Activated T-helper 1 cell treated with anti-CD3 and anti-CD28 coated beads, Interleukin-2, amount 50 U/mL, for 16 hours (primary cell): ENCODE measurements around the gene CCSER1.
"Not testable (repeated sequence)": the region's sequence is repeated elsewhere in the genome, so short reads cannot be mapped to it uniquely, and the experiment has no call there.

Experiments
- DNase-seq, 2 donors: peaks; one replicate each; pipeline ENCODE4 v3.0.0-alpha.2; 2020; ENCODE audit warnings: low read depth in 1 of 2, low spot score in 1 of 2

CCSER1 gene

GRCh38 chr4:90425893-90426292 lies 298.7 kb downstream of the CCSER1 start:
- DNase-seq: no peak

DNA sequence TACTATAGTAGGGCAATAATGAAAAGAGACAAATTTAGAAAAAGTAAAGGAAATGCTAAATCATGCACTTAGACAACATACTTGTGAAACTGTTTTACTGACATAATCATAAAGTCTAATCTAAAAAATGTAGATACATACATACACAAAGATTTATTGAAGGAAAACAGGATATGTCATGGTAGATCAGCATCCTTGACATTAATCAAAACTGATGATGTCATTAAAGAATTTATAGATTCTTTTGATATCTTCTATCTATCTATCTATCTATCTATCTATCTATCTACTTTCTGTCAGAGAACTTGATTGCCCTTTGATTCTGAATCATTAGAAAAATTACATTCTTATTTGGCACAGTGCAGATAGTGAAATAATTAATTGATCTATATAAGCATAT lies 311.3 kb downstream of the CCSER1 start:
- DNase-seq: no peak

DNA sequence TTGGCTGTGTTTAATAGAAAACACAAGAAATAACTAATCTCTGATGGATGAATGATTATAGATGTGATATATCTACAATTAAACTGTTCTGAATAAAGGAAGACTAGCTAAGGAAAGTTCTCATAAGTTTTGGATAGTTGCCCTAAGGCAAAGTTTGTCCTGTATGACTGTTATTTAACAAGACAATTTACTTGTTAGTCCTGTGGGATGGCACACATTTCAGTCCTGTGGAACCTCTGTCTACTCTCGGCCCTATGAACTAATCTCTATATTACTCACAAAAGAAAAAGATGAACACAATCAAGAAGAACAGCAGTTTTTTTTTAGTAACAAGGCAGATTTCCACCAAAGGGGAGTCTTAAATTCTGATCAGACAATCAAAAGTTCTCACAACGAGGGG lies 314.6 kb downstream of the CCSER1 start:
- no peak for DNase-seq

- no peak for DNase-seq
Measured at GRCh38 chr4:90442619-90443018, 315.4 kb downstream of the CCSER1 start.

- DNase-seq: no peak
Measured at GRCh38 chr4:90443231-90443630, 316.0 kb downstream of the CCSER1 start.

GRCh38 chr4:90444904-90445303 lies 317.7 kb downstream of the CCSER1 start:
- no peak for DNase-seq

- no peak for DNase-seq
Measured at GRCh38 chr4:90445380-90445779, 318.2 kb downstream of the CCSER1 start.

DNA sequence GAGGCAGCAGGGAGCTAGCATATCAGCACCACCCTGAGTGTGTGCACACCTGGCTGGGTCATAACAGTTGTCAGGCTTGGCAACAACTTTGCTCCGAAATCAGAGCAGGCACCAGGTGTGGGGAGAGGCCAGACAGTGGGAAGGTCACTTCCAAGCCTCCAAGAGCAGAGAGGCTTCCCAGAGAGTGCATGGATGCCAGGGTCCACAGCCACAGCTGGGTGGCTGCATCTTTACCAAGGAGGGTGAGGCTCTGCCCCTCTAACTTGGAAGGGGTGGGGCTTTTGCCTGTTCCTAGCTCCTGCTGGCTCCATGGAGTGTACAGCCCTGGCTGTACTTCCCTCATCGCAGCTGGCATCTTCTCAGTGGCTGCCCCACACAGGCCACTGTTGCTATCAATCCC lies 322.4 kb downstream of the CCSER1 start:
- DNase-seq: no peak

DNA sequence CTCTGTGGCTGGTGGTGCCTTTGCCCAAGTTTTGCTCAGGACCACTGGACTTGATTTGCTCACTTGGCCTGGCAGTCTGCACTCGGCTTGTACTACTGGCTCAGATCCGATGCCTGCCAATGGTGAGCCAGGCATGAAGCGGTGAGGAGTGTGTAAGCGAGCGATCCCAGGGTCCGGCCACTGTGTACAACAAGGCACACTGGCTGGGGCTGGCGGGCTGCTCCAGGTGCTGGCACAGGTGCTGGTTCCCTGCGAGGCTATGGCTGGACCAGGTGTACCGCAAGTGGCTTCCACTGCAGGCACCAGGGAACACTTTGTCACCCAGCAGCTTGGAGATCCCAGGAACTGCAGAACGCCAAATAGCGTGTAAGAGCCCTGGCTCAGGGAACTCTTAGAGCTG lies 329.7 kb downstream of the CCSER1 start:
- no peak for DNase-seq

DNA sequence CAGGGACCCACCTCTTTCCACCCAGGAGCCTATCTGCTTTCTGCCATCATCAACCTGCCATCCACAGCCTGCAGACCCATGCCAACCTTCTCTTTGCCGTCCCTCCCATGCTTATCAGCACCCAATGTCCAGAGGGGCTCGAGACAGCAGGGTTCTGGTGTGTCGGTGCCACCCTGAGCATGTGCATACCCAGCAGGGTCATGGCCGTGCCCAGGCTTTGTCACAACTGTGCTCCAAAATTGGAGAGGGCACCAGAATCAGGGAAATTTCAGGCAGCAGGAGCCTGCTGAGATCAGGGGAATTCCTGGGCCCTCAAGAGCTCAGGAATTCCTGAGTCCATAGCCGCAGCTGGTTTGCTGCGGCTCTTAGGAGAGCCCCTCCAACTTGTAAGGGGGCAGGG lies 330.6 kb downstream of the CCSER1 start:
- no peak for DNase-seq

DNA sequence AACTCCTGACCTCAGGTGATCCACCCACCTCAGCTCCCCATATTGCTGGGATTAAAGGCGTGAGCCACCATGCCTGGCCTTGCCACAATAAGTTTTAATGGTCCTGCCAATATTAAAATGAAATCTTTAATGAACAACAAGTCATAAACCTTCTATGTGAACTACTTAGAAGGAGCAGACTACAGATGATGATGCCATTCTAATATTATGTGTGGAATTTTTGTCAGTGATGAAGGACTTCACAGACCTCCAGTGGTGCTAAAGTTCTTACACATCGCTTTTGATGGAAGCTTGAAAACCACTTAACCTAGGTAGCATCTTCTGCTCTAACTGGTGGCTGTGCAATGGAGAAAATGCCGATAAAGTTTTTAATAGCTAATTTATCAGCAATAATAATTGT lies 331.4 kb downstream of the CCSER1 start:
- no peak for DNase-seq

DNA sequence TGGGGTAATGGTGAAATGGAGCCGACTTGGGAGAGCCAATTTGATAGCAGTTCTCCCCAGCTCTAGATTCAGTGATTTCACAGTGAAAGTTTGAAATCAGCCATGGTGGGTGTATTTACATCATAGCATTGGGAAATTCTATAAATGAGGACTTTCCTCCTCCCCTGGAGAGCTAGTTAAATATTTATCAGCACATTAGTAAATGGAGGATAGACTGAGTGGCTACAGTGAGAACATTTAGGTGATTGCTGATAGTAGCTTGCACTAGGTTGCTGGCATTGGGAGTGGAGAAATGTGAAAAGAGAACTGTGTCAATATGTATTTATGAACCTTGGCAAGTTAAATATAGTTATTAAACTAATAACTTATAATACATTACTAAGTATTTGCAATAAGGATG lies 347.3 kb downstream of the CCSER1 start:
- DNase-seq: no peak

DNA sequence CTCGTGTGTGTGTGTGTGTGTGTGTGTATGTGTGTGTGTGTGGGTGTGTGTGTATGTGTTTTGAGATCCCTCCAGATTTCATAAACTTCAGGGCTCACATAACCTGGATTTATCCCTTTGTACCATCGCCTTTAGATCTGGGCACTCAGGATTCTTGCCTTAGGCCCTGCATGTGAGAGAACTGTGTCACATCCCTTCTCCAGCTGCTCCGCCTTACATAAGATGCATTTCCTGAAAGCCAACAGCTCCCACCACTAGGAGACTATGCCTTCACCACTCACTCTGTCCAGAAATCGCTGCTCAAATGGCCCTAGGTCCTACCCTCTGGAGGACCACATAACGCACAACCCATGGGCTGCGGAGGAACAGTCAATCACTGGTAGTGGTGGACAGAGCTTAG lies 348.8 kb downstream of the CCSER1 start:
- no peak for DNase-seq

DNA sequence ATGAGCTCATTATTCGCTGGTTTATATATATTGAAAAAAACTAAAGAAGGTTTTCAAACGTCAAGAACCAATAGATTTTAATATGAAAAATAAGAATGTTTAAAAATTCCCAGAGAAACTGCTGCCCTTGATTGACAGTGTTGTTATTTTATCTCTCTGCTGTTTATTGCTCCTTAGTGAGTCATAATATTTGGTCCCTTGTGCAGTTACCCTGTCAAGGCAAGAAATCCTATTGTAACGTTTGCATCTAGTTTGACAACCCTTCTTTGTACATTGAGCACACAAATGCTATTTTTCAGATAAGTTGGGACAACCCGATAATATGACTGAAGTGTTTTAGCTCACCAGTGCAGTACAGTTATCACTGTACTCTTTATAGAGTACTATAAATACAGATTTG lies 349.4 kb downstream of the CCSER1 start:
- DNase-seq: no peak

- DNase-seq: not testable (repeated sequence)
Measured at GRCh38 chr4:90484894-90485293, 357.7 kb downstream of the CCSER1 start.

GRCh38 chr4:90486346-90486745 lies 359.2 kb downstream of the CCSER1 start:
- DNase-seq: no peak

- no peak for DNase-seq
Measured at GRCh38 chr4:90495211-90495610, 368.0 kb downstream of the CCSER1 start.

- no peak for DNase-seq
Measured at GRCh38 chr4:90495936-90496335, 368.7 kb downstream of the CCSER1 start.

DNA sequence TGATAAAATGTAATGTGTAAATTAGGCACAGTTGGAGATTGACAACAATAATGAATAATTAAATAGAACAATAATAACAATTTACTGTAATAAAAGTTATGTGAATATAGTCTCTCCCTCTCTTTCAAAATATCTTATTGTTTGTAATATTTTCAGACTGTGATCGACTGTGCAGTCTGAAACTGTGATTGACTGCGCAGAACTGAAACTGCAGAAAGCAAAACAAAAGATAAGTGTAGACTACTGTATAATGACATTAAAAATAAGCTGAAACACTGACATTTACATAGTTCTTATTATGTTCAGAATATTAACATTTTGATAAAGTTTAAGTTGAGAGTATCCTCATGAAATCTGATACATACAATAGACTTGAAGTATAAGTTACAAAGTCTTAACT lies 371.0 kb downstream of the CCSER1 start:
- DNase-seq: no peak

DNA sequence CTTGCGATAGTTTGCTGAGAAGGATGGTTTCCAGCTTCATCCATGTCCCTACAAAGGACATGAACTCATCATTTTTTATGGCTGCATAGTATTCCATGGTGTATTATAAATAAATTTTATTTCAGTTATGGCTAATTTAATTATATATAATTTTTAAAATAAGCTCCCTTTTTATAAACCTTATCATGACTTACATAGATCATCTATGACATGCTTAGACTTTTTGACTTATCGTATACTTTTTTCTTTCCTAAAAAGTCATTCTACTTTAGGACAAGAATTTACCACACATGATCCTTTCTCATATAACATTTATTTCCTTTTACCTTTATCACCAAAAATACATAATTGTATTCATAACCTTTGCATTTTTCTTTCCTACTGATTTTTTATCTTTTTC lies 376.5 kb downstream of the CCSER1 start:
- no peak for DNase-seq

DNA sequence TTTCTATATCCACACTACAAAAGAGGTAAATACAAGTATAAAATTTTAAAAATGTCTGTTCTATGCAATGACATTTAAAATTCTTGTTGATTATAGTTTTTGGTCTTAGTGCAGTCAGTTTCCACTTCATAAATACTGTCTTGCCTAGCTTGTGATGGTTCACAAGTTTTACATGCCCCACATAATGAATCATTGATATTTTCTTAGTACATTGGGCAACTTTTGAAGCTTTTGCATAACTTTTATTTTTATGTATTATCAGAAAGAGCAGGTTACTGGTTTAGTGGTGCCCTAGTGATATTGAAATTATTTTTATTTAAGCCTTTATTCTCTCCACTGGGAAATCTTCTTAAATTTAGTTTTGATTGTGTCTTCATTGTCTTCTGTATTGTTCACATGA lies 388.0 kb downstream of the CCSER1 start:
- no peak for DNase-seq

DNA sequence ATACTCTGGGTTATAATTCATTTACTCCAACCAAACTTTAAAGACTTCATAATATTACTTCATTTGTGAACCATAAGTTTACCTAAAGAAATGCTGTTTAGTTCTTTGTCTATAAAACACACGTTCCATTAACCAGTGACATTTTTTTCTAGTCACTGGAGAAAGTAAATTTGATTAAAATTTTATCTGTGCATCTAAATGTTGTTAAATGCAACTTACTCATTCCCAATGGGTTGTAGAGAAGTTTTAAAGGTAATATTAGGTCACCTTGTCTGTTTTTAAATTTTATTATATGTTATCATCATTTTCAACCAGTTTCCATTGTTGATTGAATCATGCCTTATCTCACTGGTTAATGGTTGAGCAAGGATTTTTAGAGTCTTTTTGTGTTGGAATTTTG lies 401.4 kb downstream of the CCSER1 start:
- DNase-seq: no peak

DNA sequence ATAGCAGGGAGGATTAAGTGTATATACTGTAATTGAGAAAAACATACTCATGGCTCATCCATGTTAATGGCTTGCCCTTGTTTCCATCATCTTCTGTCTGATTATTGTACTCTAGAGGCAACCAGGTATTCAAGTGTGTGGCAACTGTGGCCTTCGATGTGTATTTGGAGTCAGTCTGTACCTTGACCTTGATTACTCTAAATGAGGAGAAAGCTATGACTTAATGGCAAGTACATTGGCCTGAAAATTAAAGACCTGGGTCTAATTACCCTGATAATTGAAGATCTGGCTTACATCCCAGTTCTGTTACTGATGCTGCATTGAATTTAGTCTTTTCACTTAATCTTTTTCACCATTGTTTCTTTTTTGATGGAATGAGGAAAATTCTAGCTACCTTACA lies 409.2 kb downstream of the CCSER1 start:
- no peak for DNase-seq

DNA sequence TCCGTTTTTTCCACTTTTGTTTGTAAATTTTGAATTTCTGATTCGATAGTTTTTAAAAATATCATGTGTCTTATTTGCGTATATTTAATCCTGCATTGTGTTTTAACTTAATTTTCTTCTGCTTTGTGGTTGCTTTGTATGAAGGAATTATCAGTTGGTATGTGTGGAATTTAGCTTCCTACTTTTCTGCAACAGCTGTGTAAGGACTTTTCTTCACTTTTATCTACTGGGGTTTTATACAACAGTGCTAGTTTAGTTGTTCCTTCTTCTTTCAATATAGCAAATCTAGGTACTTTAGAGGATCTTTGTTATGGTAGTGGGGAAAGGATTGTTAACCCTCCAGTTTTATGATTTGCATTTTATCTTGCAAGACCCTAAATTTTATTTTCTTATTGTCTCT lies 410.3 kb downstream of the CCSER1 start:
- DNase-seq: no peak
